K562 (cell line): ENCODE data around the gene APLF. TPM values are rescaled to one million over a fixed set of nuclear protein-coding genes. Genes with fewer than 3 reads are reported as not detected.
A peak's percentile ranks its signal among the peaks of the same experiment; 100 is the strongest.

Experiments
- CREM ChIP-seq: IDR thresholded peaks from 2 replicates; pipeline ENCODE4 v1.6.1; 2014; ENCODE audit warnings: antibody characterized with exemption, low read depth
- DMBX1 ChIP-seq: fragments of 250-450 bp; sonication (Bioruptor Pico); IDR thresholded peaks from 2 replicates; pipeline ENCODE4 v1.8.0; 2022; ENCODE audit warnings: inconsistent platforms, mild to moderate bottlenecking, moderate library complexity, borderline replicate concordance
- MYC ChIP-seq, 2 experiments: fragments of 250-450 bp in 1 of 2; sonication (Bioruptor Pico) in 1 of 2; IDR thresholded peaks; 2 replicates each; pipeline versions ENCODE4 v1.5.1 to v1.6.1; 2012 to 2021; ENCODE audit warnings: low read depth in 2 of 2, borderline replicate concordance in 1 of 2, improper control_type of control experiment in 1 of 2, low read length in 1 of 2, mild to moderate bottlenecking in 1 of 2, moderate library complexity in 1 of 2
- NR4A1 ChIP-seq, 2 experiments: fragments of 250-450 bp in 1 of 2; fragments of 450-650 bp in 1 of 2; sonication (Bioruptor Pico) in 1 of 2; IDR thresholded peaks; 2 replicates each; pipeline versions ENCODE4 v1.4.0 to v1.6.1; 2016 to 2020; ENCODE audit warnings: mild to moderate bottlenecking in 2 of 2, missing compliant biosample characterization in 1 of 2, missing genetic modification characterization in 1 of 2, moderate library complexity in 1 of 2
- TRIM24 ChIP-seq, 2 experiments: fragments of 450-650 bp; IDR thresholded peaks; 2 replicates each; pipeline ENCODE4 v1.6.1; 2016
- polyA plus RNA-seq, 8 experiments: library from polyadenylated mRNA; depleted of rRNA in 4 of 8; stranded (reverse) in 5 of 8; unstranded in 3 of 8; fragments of >200 nt; fragmentation: Nextera tagmentation in 2 of 8; fragmentation: Illumina TruSeq in 1 of 8; extraction: Ambion mirVana in 2 of 8; extraction: Trizol in 1 of 8; gene quantifications; 2 replicates each; pipeline versions ENCODE4 v1.2.1 to v1.2.3, GENCODE V29; 2011 to 2014; ENCODE audit warnings: inconsistent platforms in 1 of 8, missing spikeins in 1 of 8
- total RNA-seq, 7 experiments: library from RNA; depleted of rRNA in 6 of 7; stranded (reverse); fragments of >200 nt in 6 of 7; fragmentation: Illumina TruSeq in 2 of 7; extraction: Trizol in 2 of 7; gene quantifications; 2 replicates each; pipeline versions ENCODE4 v1.2.1 to v1.2.3, GENCODE V29; 2011 to 2021; ENCODE audit warnings: low replicate concordance in 1 of 7
- TF ChIP-seq, protein P1 (sequence below), 2 experiments: fragments of 450-650 bp in 1 of 2; sonication (generic) in 1 of 2; formaldehyde crosslinking in 1 of 2; IDR thresholded peaks; 2 replicates each; pipeline versions ENCODE4 v1.7.1 to v1.9.0; 2016 to 2022; ENCODE audit warnings: inconsistent platforms in 1 of 2, mild to moderate bottlenecking in 1 of 2, missing genetic modification reagents in 1 of 2
- TF ChIP-seq, protein P2 (sequence below), 2 experiments: fragments of 450-650 bp; formaldehyde crosslinking in 1 of 2; IDR thresholded peaks; 2 replicates each; pipeline versions ENCODE4 v1.4.0 to v1.6.1; 2014 to 2020; ENCODE audit warnings: mild to moderate bottlenecking in 2 of 2, borderline replicate concordance in 1 of 2, low read depth in 1 of 2

The APLF gene
- total and polyA plus RNA-seq, 9 of the 15 experiments (the other 6 are each of a cell fraction or from before 2014, with no cell fraction given) = 0.07 to 1.1 (median 0.71) TPM

DNA sequence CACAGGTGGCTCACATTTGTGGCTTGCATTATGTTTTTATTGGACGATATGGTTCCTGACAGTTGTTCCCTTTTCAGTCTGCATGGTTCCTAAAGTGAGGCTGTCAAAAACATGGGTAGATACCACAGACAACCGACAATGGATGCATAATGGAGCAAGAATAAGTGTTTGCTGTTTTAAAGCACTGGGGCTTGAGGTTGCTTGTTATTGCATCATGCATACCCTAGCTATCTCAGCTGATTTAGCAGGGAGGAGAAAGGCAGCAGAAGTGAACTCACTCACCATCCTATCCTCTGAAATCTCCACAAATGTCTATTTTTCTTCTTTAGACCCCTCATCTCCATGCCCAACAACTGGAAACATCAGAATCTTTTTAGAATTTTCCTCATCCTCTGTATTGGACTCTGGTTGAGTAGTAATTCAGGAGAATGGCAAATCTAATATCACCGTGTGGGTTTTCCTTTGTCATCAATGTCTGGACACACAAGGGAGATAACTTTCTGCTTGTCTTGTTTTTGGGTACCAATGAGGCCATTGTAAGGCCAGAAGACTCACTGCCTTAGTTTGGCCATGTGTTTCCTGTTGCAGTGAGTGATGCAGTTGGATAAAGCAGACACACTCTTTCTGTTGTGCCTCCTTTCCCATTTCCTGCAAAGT, 47.0 kb upstream of the APLF start (continued):
- TF ChIP-seq, protein P1, sequence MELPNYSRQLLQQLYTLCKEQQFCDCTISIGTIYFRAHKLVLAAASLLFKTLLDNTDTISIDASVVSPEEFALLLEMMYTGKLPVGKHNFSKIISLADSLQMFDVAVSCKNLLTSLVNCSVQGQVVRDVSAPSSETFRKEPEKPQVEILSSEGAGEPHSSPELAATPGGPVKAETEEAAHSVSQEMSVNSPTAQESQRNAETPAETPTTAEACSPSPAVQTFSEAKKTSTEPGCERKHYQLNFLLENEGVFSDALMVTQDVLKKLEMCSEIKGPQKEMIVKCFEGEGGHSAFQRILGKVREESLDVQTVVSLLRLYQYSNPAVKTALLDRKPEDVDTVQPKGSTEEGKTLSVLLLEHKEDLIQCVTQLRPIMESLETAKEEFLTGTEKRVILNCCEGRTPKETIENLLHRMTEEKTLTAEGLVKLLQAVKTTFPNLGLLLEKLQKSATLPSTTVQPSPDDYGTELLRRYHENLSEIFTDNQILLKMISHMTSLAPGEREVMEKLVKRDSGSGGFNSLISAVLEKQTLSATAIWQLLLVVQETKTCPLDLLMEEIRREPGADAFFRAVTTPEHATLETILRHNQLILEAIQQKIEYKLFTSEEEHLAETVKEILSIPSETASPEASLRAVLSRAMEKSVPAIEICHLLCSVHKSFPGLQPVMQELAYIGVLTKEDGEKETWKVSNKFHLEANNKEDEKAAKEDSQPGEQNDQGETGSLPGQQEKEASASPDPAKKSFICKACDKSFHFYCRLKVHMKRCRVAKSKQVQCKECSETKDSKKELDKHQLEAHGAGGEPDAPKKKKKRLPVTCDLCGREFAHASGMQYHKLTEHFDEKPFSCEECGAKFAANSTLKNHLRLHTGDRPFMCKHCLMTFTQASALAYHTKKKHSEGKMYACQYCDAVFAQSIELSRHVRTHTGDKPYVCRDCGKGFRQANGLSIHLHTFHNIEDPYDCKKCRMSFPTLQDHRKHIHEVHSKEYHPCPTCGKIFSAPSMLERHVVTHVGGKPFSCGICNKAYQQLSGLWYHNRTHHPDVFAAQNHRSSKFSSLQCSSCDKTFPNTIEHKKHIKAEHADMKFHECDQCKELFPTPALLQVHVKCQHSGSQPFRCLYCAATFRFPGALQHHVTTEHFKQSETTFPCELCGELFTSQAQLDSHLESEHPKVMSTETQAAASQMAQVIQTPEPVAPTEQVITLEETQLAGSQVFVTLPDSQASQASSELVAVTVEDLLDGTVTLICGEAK (IDR thresholded peaks at IDR 0.05) = no peak
- TF ChIP-seq, protein P1 (CRISPR knock-in tag; IDR thresholded peaks at IDR 0.05) = no peak
- TF ChIP-seq TRIM24 (IDR thresholded peaks at IDR 0.05) (peak; percentile 98 to 99), DMBX1 (CRISPR knock-in tag) (peak; percentile 91; the same call in 1 of the 2 replicates), MYC (IDR thresholded peaks at IDR 0.05; ENCODE audit: low read depth, low read length) (peak; percentile 61), MYC (CRISPR knock-in tag; IDR thresholded peaks at IDR 0.05; ENCODE audit: borderline replicate concordance, low read depth) (peak; percentile 64; the same call in 1 of the 2 replicates), CREM (no peak), NR4A1 (CRISPR knock-in tag; IDR thresholded peaks at IDR 0.05) (no peak), NR4A1 (tag; IDR thresholded peaks at IDR 0.05) (peak; percentile 91)
- TF ChIP-seq, protein P2, sequence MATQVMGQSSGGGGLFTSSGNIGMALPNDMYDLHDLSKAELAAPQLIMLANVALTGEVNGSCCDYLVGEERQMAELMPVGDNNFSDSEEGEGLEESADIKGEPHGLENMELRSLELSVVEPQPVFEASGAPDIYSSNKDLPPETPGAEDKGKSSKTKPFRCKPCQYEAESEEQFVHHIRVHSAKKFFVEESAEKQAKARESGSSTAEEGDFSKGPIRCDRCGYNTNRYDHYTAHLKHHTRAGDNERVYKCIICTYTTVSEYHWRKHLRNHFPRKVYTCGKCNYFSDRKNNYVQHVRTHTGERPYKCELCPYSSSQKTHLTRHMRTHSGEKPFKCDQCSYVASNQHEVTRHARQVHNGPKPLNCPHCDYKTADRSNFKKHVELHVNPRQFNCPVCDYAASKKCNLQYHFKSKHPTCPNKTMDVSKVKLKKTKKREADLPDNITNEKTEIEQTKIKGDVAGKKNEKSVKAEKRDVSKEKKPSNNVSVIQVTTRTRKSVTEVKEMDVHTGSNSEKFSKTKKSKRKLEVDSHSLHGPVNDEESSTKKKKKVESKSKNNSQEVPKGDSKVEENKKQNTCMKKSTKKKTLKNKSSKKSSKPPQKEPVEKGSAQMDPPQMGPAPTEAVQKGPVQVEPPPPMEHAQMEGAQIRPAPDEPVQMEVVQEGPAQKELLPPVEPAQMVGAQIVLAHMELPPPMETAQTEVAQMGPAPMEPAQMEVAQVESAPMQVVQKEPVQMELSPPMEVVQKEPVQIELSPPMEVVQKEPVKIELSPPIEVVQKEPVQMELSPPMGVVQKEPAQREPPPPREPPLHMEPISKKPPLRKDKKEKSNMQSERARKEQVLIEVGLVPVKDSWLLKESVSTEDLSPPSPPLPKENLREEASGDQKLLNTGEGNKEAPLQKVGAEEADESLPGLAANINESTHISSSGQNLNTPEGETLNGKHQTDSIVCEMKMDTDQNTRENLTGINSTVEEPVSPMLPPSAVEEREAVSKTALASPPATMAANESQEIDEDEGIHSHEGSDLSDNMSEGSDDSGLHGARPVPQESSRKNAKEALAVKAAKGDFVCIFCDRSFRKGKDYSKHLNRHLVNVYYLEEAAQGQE (IDR thresholded peaks at IDR 0.05; ENCODE audit: borderline replicate concordance) = peak; percentile 42; the same call in 1 of the 2 replicates
- TF ChIP-seq, protein P2 (CRISPR knock-in tag; IDR thresholded peaks at IDR 0.05; ENCODE audit: low read depth) = peak; percentile 22; the same call in 1 of the 2 replicates
